Measurements from ENCODE around the gene GRAMD1B.

Gene GRAMD1B

DNA sequence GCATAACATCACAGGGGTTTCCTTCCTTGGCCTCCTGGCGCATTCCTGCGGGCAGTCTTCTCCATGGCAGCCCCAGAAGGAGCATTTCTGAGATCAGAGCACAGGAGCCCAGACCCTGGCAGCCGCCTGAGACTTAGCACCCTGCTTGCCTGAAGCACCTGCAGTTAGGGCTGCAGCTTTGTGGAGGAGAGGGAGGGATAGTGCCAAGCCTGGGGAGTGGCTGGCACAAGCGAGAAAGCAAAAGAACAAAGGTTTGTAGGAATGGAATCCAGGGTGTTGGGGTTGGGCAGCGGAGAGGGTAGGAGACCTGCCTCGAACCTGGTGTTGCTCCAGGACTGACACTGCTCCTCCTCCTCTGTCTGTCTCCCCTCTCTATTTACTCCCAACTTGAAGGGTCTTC, 157.5 kb downstream of the GRAMD1B start:
- H3K4me3 ChIP-seq (ENCODE audit: low read depth, low read length): no peak overlapping the region
- TF ChIP-seq, protein P1, sequence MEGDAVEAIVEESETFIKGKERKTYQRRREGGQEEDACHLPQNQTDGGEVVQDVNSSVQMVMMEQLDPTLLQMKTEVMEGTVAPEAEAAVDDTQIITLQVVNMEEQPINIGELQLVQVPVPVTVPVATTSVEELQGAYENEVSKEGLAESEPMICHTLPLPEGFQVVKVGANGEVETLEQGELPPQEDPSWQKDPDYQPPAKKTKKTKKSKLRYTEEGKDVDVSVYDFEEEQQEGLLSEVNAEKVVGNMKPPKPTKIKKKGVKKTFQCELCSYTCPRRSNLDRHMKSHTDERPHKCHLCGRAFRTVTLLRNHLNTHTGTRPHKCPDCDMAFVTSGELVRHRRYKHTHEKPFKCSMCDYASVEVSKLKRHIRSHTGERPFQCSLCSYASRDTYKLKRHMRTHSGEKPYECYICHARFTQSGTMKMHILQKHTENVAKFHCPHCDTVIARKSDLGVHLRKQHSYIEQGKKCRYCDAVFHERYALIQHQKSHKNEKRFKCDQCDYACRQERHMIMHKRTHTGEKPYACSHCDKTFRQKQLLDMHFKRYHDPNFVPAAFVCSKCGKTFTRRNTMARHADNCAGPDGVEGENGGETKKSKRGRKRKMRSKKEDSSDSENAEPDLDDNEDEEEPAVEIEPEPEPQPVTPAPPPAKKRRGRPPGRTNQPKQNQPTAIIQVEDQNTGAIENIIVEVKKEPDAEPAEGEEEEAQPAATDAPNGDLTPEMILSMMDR (IDR thresholded peaks at IDR 0.05; ENCODE audit: low read depth, low read length): no peak

DNA sequence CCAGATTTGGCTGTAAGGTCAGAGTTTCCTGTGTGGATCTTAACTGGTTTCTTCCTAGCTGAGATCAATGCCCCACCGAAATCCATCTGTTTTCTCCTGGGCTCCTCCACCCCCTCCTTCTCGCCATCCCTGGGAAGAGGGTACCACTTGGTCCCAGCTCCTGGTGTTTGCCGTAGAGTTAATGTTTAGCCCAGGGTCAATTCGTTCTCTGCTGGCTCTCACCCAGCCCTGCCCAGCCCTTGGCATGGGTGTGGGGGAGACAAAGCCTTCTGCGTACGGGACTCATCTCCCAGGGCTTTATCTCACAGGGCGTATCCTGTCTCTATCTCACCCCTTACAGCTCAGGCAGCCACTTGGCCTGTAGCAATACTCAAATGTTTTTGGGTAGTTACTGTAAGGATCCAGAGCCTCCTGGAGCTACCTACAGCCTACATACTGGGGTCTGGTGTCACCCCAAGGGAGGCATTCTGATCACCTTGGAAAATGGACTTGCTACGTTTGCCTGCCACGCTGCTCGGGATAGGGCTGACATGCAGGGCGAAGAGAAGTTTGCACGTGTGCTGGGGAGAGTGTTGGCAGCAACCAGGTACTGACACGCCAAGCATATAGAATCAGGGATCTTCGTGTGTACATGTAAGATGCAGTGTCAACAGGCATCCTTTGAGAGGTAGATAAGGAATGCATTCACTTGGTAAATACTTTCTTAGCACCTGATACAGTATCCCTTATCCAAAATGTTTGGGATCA, 158.2 kb downstream of the GRAMD1B start:
- TF ChIP-seq, protein P1 (IDR thresholded peaks at IDR 0.05; ENCODE audit: low read depth, low read length): no peak
- H3K4me3 ChIP-seq (ENCODE audit: low read depth, low read length): no peak overlapping the region

DNA sequence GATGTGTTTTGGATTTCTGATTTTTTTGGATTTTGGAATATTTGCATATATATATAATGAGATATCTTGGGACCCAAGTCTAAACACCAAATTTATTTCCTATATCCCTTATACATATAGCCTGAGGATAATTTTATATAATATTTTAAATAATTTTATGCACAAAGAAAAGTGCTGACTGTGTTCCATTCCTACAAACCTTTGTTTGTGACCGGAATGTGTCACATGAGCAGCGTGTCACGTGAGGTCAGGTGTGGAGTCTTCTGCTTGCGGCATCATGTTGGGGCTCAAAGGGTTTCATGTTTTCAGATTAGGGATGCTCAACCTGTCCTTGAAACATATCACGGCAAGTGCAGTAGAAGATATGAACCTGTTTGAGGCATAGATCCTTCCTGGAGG, 158.8 kb downstream of the GRAMD1B start:
- TF ChIP-seq, protein P1 (IDR thresholded peaks at IDR 0.05; ENCODE audit: low read depth, low read length): no peak
- H3K4me3 ChIP-seq (ENCODE audit: low read depth, low read length): no peak overlapping the region

DNA sequence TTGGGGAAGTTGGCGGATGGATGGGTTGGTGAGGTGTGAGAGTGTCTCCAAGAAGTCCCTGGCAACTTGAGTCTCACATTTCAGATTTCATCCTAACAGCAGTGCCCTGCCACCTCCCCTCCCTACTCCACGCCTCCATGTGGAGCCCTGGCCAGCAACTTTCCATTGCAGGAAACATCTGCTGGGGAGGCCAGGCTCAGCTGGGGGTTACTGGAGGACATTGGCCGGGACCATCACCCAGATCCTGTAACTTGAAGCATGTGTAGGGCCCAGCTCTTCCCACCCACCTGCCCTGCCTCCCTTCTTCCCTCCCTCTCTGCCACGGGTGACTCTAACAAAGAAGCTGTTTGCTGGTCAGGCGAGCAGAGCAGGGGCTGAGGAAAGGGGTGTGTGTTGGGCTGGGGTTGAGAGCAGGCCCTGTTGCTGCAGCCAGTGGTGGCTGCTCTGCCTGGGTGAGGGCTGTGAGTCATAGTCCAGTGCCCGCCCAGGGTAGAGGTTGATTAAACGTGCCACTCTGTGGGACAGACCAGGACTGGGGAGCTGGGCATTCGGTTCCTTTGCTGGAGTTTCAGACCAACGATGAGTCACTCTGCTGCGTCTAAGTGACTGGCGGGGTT, 160.3 kb downstream of the GRAMD1B start:
- no peak overlapping the region for H3K4me3 ChIP-seq (ENCODE audit: low read depth, low read length)
- TF ChIP-seq, protein P1 (IDR thresholded peaks at IDR 0.05; ENCODE audit: low read depth, low read length): no peak

DNA sequence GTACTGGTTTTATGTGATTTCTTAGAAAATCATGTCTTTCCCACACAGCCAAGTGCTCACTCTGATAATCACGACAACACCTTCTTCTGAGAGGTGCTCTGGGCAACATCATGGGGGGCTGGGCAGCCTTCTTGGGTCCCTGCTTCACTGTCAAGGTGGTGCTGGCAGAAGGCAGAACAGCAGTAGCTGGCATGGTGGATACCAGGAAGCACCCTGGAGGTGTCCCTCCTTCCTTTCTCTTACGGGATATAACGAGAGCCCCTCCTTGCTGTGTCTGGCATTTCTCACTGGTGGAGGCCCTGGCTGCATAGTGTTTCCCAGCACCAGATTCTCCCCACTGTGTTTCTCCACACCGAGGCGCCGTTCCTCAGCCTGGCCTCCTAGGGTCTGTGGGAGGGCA, 163.5 kb downstream of the GRAMD1B start:
- no peak overlapping the region for H3K4me3 ChIP-seq (ENCODE audit: low read depth, low read length)
- TF ChIP-seq, protein P1 (IDR thresholded peaks at IDR 0.05; ENCODE audit: low read depth, low read length): no peak

DNA sequence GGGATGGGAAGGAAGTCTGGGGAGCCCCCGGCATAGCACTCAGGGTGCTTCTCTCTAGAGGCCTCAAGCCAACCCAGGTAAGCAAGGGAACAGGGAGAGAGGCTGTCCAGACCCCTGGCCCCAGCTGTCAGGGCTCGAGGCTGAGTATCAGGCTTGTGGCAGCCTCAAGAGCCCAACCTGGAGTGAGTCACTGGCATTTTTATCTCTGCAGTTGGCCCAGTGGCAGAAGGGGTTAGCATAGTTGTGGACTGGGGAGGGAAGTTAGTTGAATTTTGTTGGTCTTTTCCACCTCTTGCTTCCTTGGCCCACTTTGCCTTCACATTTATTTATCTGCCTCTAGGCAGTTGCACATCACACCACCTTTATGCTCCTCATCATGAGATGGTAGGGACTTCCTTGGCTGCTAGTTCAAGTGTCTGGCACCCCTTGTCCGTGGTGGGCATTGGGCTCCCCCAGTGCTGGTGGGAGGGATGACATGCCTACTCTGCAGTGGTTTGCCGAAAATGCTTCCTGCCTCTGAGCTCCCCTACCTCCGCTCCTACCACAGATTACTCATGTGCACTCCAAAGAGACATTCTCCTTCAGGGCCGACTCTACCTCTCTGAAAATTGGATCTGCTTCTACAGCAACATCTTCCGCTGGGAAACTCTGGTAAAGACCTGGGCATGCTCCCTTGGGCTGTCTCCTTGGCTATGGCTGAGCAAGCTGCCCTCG, 164.3 kb downstream of the GRAMD1B start:
- TF ChIP-seq, protein P1 (IDR thresholded peaks at IDR 0.05; ENCODE audit: low read depth, low read length): no peak
- H3K4me3 ChIP-seq (ENCODE audit: low read depth, low read length): no peak overlapping the region

DNA sequence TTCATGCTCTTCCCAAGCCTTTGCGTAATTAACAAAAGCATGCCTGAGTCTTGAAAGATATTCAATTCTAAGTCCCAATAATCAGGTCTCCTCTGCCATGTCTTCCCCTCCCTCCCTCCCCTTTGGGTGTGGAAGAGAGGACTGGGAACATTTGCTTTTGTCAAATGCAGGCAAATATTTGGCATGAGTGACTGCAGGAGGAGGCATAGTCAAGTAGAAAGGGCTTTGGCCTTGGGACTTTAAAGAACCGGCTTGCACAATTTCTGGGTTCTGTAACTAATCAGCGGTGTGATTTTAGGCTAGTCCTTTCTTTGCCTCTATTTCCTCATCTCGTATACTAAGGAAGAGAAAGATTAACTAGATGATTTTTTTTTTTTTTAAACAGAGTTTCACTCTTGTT, 164.9 kb downstream of the GRAMD1B start:
- TF ChIP-seq, protein P1 (IDR thresholded peaks at IDR 0.05; ENCODE audit: low read depth, low read length): no peak
- H3K4me3 ChIP-seq (ENCODE audit: low read depth, low read length): no peak overlapping the region

Measured in WI38 (cell line).